Erythroblast (primary cell): Measurements from ENCODE around the gene PCNX4.

Experiments used
- GATA1 ChIP-seq: IDR thresholded peaks from 2 replicates; pipeline ENCODE4 v1.6.1; 2011; ENCODE audit warnings: low read depth, mild to moderate bottlenecking, control low read depth, low read length, moderate library complexity
- POLR2A ChIP-seq: IDR thresholded peaks from 2 replicates; pipeline ENCODE4 v1.6.1; 2011; ENCODE audit warnings: mild to moderate bottlenecking, low read length

DNA sequence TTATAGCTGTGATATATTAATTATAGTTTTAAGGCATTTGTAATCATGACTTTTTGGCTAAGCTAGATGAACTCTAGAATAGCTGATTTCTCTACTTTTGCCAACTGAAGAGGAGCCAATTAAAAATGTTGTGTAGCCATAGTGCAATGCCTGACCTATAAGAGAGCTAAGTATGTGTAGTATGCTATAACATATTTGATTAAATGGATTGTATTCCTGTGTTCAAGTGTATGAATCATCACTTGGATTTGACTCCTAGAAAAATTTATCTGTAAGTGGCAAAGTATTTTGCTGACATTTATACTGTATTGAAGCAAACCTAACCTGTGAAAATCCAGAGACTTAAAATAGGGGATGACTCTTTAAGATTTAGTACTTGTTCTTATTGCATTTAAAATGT, 34.2 kb downstream of the PCNX4 start:
- no peak for TF ChIP-seq POLR2A
- no peak for TF ChIP-seq GATA1
